Peyer's patch (tissue), 4 donors: ENCODE measurements around the gene ASB13. TPM values are rescaled to one million over a fixed set of nuclear protein-coding genes. Genes with fewer than 3 reads are reported as not detected.

ENCODE experiments used
- DNase-seq, 3 donors: peaks; one replicate each; pipeline ENCODE4 v3.0.0-alpha.2; 2017 to 2019
- H3K27ac ChIP-seq, 4 donors: fragments of 200-600 bp; sonication (generic); one replicate each; pipeline ENCODE4 v1.5.1; 2016 to 2019
- H3K27me3 ChIP-seq, 2 donors: fragments of 200-600 bp; sonication (generic); one replicate each; pipeline ENCODE4 v1.5.1; 2019
- H3K36me3 ChIP-seq, 3 donors: fragments of 200-600 bp; sonication (generic); one replicate each; pipeline ENCODE4 v1.5.1; 2016 to 2019
- H3K4me1 ChIP-seq, 4 donors: fragments of 200-600 bp; sonication (generic); one replicate each; pipeline ENCODE4 v1.5.1; 2016 to 2019
- H3K4me3 ChIP-seq, 4 donors: fragments of 200-600 bp; sonication (generic); 1 replicate in 3 of 4; 2 replicates in 1 of 4; pipeline ENCODE4 v1.5.1; 2016 to 2019; ENCODE audit warnings: mild to moderate bottlenecking in 1 of 4
- H3K9me3 ChIP-seq, 4 donors: fragments of 200-600 bp; sonication (generic); one replicate each; pipeline ENCODE4 v1.5.1; 2016 to 2019; ENCODE audit warnings: mild to moderate bottlenecking in 1 of 4
- POLR2A ChIP-seq, 2 donors: fragments of 450-650 bp; IDR thresholded peaks; one replicate each; pipeline ENCODE4 v1.5.1; 2017; ENCODE audit warnings: antibody characterized with exemption in 2 of 2, mild to moderate bottlenecking in 2 of 2, moderate library complexity in 2 of 2
- total RNA-seq, 4 donors: library from RNA; depleted of rRNA; stranded (reverse); fragments of >200 nt; gene quantifications; one replicate each; pipeline ENCODE4 v1.1.0, GENCODE V29; 2016
- TF ChIP-seq, protein P1 (sequence below), 6 experiments: fragments of 450-650 bp in 4 of 6; fragments of 200-600 bp in 2 of 6; sonication (generic) in 1 of 6; IDR thresholded peaks; one replicate each; pipeline ENCODE4 v1.5.1; 2017 to 2019; ENCODE audit warnings: antibody characterized with exemption in 6 of 6, mild to moderate bottlenecking in 3 of 6, moderate library complexity in 1 of 6

ASB13 gene
- total RNA-seq, 4 donors from 2014 or later, result 28.1 to 80.9 (median 61.2) TPM

DNA sequence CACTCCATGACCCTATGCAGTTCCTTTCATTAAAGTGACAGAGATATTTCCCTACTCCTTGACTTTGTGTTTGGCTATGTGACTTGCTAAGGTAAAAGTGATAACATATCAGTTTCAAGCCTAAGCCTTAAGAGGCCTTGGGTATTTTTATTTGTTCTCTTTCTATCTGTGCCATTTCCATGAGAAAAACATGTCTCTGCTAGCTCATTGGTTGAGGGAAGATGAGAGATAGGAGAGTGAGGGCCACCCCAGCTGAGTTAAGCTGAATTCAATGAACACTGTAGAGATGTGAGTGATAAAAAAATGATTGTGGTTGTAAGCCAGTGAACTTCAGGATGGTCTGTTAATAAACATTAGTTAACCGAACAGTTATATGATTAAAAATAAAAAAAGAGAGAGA, 31.7 kb upstream of the ASB13 start:
- Histone ChIP-seq H3K27me3 (no peaks in the 10 kb centered on the region), H3K4me1 (peaks cover 0 to 23% (median 3%) of the 10 kb centered on the region in 4 donors), H3K9me3 (no peaks in the 10 kb centered on the region), H3K36me3 (no peaks in the 10 kb centered on the region), H3K27ac (no peak overlapping the region), H3K4me3 (no peak overlapping the region)
- DNase-seq, result no peak
- TF ChIP-seq, protein P1, sequence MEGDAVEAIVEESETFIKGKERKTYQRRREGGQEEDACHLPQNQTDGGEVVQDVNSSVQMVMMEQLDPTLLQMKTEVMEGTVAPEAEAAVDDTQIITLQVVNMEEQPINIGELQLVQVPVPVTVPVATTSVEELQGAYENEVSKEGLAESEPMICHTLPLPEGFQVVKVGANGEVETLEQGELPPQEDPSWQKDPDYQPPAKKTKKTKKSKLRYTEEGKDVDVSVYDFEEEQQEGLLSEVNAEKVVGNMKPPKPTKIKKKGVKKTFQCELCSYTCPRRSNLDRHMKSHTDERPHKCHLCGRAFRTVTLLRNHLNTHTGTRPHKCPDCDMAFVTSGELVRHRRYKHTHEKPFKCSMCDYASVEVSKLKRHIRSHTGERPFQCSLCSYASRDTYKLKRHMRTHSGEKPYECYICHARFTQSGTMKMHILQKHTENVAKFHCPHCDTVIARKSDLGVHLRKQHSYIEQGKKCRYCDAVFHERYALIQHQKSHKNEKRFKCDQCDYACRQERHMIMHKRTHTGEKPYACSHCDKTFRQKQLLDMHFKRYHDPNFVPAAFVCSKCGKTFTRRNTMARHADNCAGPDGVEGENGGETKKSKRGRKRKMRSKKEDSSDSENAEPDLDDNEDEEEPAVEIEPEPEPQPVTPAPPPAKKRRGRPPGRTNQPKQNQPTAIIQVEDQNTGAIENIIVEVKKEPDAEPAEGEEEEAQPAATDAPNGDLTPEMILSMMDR (IDR thresholded peaks at IDR 0.05), result no peak
- no peak for TF ChIP-seq POLR2A (IDR thresholded peaks at IDR 0.05)

DNA sequence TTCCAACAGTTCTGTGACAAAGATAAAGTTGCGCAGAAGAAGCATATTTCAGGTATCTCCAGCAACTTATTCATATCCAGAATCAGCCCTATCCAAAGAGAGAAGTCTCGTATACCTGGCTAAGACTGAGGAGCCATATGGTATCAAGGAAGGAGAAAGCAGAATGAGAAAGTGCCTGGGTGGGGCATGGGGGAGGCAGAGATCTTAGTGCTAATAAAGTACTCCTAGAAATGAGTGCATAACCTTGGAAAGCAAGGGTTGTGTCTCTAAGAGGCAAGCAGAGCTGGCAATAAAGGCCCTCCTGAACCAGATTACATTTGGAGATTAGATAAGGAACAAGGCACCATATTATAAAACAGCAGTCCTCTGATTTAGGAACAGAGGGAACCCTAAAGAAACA, 30.9 kb upstream of the ASB13 start:
- no peaks in the 10 kb centered on the region for H3K36me3 ChIP-seq
- no peaks in the 10 kb centered on the region for H3K9me3 ChIP-seq
- no peak overlapping the region for H3K4me3 ChIP-seq
- DNase-seq, result no peak
- no peak overlapping the region for H3K27ac ChIP-seq
- no peaks in the 10 kb centered on the region for H3K27me3 ChIP-seq
- TF ChIP-seq, protein P1 (IDR thresholded peaks at IDR 0.05), result no peak
- no peak for TF ChIP-seq POLR2A (IDR thresholded peaks at IDR 0.05)
- peaks cover 0 to 31% (median 3%) of the 10 kb centered on the region in 4 donors for H3K4me1 ChIP-seq

DNA sequence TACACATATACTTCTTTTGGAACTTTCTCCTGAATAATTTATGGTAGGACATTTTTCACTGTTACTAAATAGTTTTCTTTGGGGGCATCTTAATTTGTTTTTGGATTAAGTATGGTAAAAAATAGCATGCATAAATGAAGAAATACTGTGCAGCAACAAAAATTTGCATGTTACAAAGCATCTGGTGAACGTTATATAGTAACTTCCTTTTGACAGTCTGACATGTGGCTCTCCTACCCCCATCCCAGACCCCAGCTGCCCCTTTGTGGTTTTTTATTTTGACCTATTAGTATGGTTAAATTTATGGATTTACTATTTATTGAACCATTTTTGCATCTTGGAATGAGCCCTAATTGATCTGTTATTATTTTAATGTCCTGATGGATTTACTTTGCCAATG, 28.2 kb upstream of the ASB13 start:
- no peak for DNase-seq
- Histone ChIP-seq H3K4me3 (no peak overlapping the region), H3K27me3 (no peaks in the 10 kb centered on the region), H3K9me3 (no peaks in the 10 kb centered on the region), H3K27ac (no peak overlapping the region), H3K4me1 (peaks cover 0 to 40% (median 4%) of the 10 kb centered on the region in 4 donors), H3K36me3 (no peaks in the 10 kb centered on the region)
- no peak for TF ChIP-seq POLR2A (IDR thresholded peaks at IDR 0.05)
- TF ChIP-seq, protein P1 (IDR thresholded peaks at IDR 0.05), result no peak

DNA sequence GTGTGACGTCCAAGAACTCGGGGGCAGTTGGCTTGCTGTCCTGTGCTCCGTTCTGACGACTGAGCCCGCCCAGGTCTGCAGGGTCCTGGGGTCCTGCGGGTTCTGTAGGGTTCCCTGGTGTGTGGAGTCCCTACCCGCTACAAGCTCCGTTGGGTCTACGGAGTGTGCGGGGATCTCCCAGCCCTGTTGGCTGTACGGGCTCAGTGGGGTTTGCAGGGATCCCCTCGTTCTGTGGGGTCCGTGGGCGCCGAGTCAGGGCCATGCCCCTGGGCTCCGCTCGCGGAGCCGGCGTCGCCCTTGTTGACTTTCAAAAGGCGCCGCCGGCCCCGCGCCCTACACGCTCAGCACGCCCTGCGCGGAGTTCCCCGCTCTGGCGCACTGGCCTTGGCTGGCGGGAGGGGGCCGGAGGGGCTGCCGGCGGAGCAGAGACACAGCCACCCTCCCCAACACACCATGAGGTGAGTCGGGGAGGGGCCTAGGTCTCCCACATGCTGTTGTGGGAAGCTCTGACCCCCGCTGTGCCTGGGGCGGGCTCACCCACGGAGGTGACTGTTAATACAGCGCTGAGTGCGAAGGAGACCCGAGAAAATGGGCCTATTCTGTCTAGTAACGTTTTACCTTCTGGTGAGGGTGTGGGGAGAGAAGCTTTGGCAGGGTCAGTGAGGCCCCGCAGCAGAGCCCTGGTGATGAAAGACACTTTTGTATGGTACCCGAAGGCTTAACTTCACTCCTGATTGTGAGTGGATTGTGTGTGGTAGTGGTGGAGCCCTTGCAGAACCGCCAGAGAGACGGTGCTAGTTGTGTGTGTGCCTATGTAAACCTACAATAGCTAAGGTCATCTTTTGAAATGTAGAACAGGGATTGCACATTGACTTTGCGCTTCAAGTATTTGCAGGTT, 26.3 kb upstream of the ASB13 start:
- TF ChIP-seq, protein P1 (IDR thresholded peaks at IDR 0.05), result no peak
- TF ChIP-seq POLR2A (IDR thresholded peaks at IDR 0.05), result no peak
- Histone ChIP-seq H3K36me3 (no peaks in the 10 kb centered on the region), H3K27ac (peak overlapping the region in 3 of 4 donors; percentile 15 to 49 (median 25)), H3K4me1 (peaks cover 0 to 40% (median 4%) of the 10 kb centered on the region in 4 donors), H3K4me3 (peak overlapping the region; percentile 40 to 58 (median 52)), H3K27me3 (no peaks in the 10 kb centered on the region), H3K9me3 (no peaks in the 10 kb centered on the region)
- DNase-seq, result peak; percentile 45 to 75 (median 69)

DNA sequence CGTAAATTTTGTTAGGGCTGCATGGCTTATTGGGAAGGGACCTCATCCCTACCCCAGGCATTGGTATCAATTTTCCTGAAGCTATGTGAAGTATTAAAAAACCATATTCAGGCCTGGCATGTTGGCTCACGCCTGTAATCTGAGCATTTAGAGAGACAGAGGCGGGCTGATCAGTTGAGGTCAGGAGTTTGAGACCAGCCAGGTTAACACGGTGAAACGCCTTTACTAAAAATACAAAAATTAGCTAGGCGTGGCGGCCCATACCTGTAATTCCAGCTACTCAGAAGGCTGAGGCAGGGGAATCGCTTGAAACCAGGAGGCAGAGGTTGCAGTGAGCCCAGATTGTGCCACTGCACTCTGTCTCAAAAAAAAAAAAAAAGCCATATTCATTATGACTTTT, 25.4 kb upstream of the ASB13 start:
- Histone ChIP-seq H3K4me3 (no peak overlapping the region), H3K4me1 (peaks cover 0 to 44% (median 4%) of the 10 kb centered on the region in 4 donors), H3K36me3 (no peaks in the 10 kb centered on the region), H3K27ac (no peak overlapping the region), H3K9me3 (no peaks in the 10 kb centered on the region), H3K27me3 (no peaks in the 10 kb centered on the region)
- TF ChIP-seq, protein P1 (IDR thresholded peaks at IDR 0.05), result no peak
- TF ChIP-seq POLR2A (IDR thresholded peaks at IDR 0.05), result no peak
- DNase-seq, result no peak
